ENCODE measurements around the gene MYH14. TPM values are rescaled to one million over a fixed set of nuclear protein-coding genes. Genes with fewer than 3 reads are reported as not detected.

MYH14 gene
- total and polyA plus RNA-seq, 2 of the 4 experiments (the other 2 are of a cell fraction) = not detected

- H2BK120ac ChIP-seq (ENCODE audit: low read depth, low read length) = no peak overlapping the region
- H3K4me1 ChIP-seq (ENCODE audit: control insufficient read depth, insufficient read depth, low read length) = no peaks in the 10 kb centered on the region
- H2BK5ac ChIP-seq (ENCODE audit: low read depth, low read length, poor library complexity, severe bottlenecking) = no peak overlapping the region
- H3K79me1 ChIP-seq (ENCODE audit: low read depth in 1 of 2, low read length in 2 of 2) = no peaks in the 10 kb centered on the region
- H3K4ac ChIP-seq (ENCODE audit: low read depth, low read length) = no peak overlapping the region
- 36% methylated on average over 4 of the region's 25 CpGs; no CpG with 5 or more reads in 1 of the 2 experiments for WGBS, 2 experiments (ENCODE audit: extremely low coverage in 2 of 2, insufficient read length in 1 of 2)
- H3K36me3 ChIP-seq (ENCODE audit: control insufficient read depth, insufficient read depth, low read length) = no peaks in the 10 kb centered on the region
- in situ Hi-C loops (cut with MboI; ENCODE audit: low sequenced_read_pairs) = no loop called here
- no peak overlapping the region for H3K9ac ChIP-seq (ENCODE audit: low read depth, low read length)
- H4K5ac ChIP-seq (ENCODE audit: low read depth, low read length) = no peak overlapping the region
- POLR2A ChIA-PET (ENCODE audit: unreplicated experiment) = no interaction called here
- no peak overlapping the region for H2AK5ac ChIP-seq (ENCODE audit: low read depth, low read length)
- intact Hi-C loops (cut with micrococcal nuclease) = no loop called here
- CTCF ChIA-PET = no interaction called here
- dilution Hi-C loops (cut with HindIII; ENCODE audit: low sequenced_read_pairs, unreplicated experiment) = no loop called here
- no peak overlapping the region for H3K18ac ChIP-seq (ENCODE audit: low read depth, low read length)
- no peak overlapping the region for H3K4me2 ChIP-seq (ENCODE audit: low read depth, low read length)
- H4K91ac ChIP-seq (ENCODE audit: insufficient read depth, low read depth, low read length) = no peak overlapping the region
- no peaks in the 10 kb centered on the region for H4K20me1 ChIP-seq (ENCODE audit: insufficient read depth, low read length)
- H3K27me3 ChIP-seq (ENCODE audit: control insufficient read depth, insufficient read depth, low read length) = no peaks in the 10 kb centered on the region
- TF ChIP-seq FOS (IDR thresholded peaks at IDR 0.05; ENCODE audit: low read depth, low read length) = no peak
- TF ChIP-seq MAZ (IDR thresholded peaks at IDR 0.05; ENCODE audit: borderline replicate concordance, low read depth, low read length) = no peak
- no peak for TF ChIP-seq NFE2L2 (IDR thresholded peaks at IDR 0.05; ENCODE audit: low read depth, low read length)
- no peak for TF ChIP-seq POLR2A (IDR thresholded peaks at IDR 0.05; ENCODE audit: low read depth, low read length)
- no peak for TF ChIP-seq RAD21 (IDR thresholded peaks at IDR 0.05; ENCODE audit: low read length)
- TF ChIP-seq RCOR1 (IDR thresholded peaks at IDR 0.05; ENCODE audit: insufficient replicate concordance, low read length) = no peak
- no peak for TF ChIP-seq USF2 (IDR thresholded peaks at IDR 0.05; ENCODE audit: low read depth, low read length)
- TF ChIP-seq SMC3 (IDR thresholded peaks at IDR 0.05; ENCODE audit: low read depth, low read length) = no peak
- TF ChIP-seq MAFK (IDR thresholded peaks at IDR 0.05; ENCODE audit: low read depth, low read length) = no peak
- no peak for TF ChIP-seq CHD1 (IDR thresholded peaks at IDR 0.05; ENCODE audit: low read depth, low read length)
- no peak for TF ChIP-seq ELK1 (IDR thresholded peaks at IDR 0.05; ENCODE audit: borderline replicate concordance, low read depth, low read length)
- no peak for TF ChIP-seq CEBPB (IDR thresholded peaks at IDR 0.05; ENCODE audit: low read depth, low read length)
- no peak for TF ChIP-seq RFX5 (IDR thresholded peaks at IDR 0.05; ENCODE audit: low read depth, low read length)
- H2BK15ac ChIP-seq (ENCODE audit: low read depth, low read length) = no peak overlapping the region
- no peak overlapping the region for H4K8ac ChIP-seq (ENCODE audit: low read depth in 2 of 2, low read length in 2 of 2)
- ATAC-seq (ENCODE audit: low read depth) (no peak), DNase-seq (no peak)
- no peak overlapping the region for H2BK20ac ChIP-seq (ENCODE audit: low read depth, low read length)
- H3K4me3 ChIP-seq (ENCODE audit: insufficient read depth, low read depth, low read length) = no peak overlapping the region
- H3K9me3 ChIP-seq (ENCODE audit: control insufficient read depth, insufficient read depth, low read length) = peaks cover 16% of the 10 kb centered on the region
- H3K9me1 ChIP-seq (ENCODE audit: insufficient read depth, low read length) = no peaks in the 10 kb centered on the region
- H2AFZ ChIP-seq (replicated peaks; ENCODE audit: low read length, poor library complexity) = no peak overlapping the region
- H3K27ac ChIP-seq (ENCODE audit: insufficient read depth, low read length) = no peak overlapping the region
- H3K56ac ChIP-seq (ENCODE audit: extremely low read depth, insufficient read depth, low read length) = no peak overlapping the region
- H3K14ac ChIP-seq (replicated peaks; ENCODE audit: low read depth, low read length) = no peak overlapping the region
- BruUV-seq (replicated peaks) = no TSS peak
- H3K23ac ChIP-seq (ENCODE audit: low read depth, low read length) = no peak overlapping the region
- no peak overlapping the region for H2AK9ac ChIP-seq (replicated peaks; ENCODE audit: low read depth, low read length, poor library complexity)
These were observed 11.5 kb downstream of the MYH14 start for GRCh38 chr19:50214699-50215543.

Measured in IMR-90 (cell line).